Loucy (cell line): ENCODE measurements around the gene TARBP2.

ENCODE experiments used
- H2AFZ ChIP-seq: fragments of 200-600 bp; sonication (generic); 2 replicates; pipeline ENCODE4 v1.6.0; 2016; ENCODE audit warnings: antibody characterized with exemption, mild to moderate bottlenecking, low read length, moderate library complexity
- H3F3A ChIP-seq: fragments of 200-600 bp; 2 replicates; pipeline ENCODE4 v1.6.0; 2016; ENCODE audit warnings: antibody characterized with exemption, low read depth, mild to moderate bottlenecking
- H3K27me3 ChIP-seq: fragments of 200-600 bp; sonication (generic); 2 replicates; pipeline ENCODE4 v1.6.1; 2014; ENCODE audit warnings: low read length, mild to moderate bottlenecking; ENCODE audit not compliant: insufficient read depth, poor library complexity, severe bottlenecking
- H3K36me3 ChIP-seq: fragments of 200-600 bp; sonication (generic); 2 replicates; pipeline ENCODE4 v1.6.1; 2016; ENCODE audit warnings: low read length; ENCODE audit not compliant: insufficient read depth
- H3K4me1 ChIP-seq: fragments of 200-600 bp; sonication (generic); 2 replicates; pipeline ENCODE4 v1.5.1; 2014; ENCODE audit warnings: low read length, mild to moderate bottlenecking; ENCODE audit not compliant: insufficient read depth, poor library complexity, severe bottlenecking
- H3K4me2 ChIP-seq: fragments of 200-600 bp; sonication (generic); 2 replicates; pipeline ENCODE4 v1.6.0; 2014; ENCODE audit warnings: antibody characterized with exemption, low read length, low read depth, mild to moderate bottlenecking; ENCODE audit not compliant: poor library complexity, severe bottlenecking
- H3K4me3 ChIP-seq: fragments of 200-600 bp; sonication (generic); 2 replicates; pipeline ENCODE4 v1.5.1; 2014; ENCODE audit warnings: low read length, mild to moderate bottlenecking, mixed read lengths; ENCODE audit not compliant: poor library complexity, severe bottlenecking
- H3K79me2 ChIP-seq: fragments of 200-600 bp; sonication (generic); 2 replicates; pipeline ENCODE4 v1.6.1; 2014; ENCODE audit warnings: low read length; ENCODE audit not compliant: insufficient read depth
- H3K9ac ChIP-seq: fragments of 200-600 bp; sonication (generic); 2 replicates; pipeline ENCODE4 v1.6.0; 2014; ENCODE audit warnings: mild to moderate bottlenecking, low read depth, low read length, moderate library complexity; ENCODE audit not compliant: poor library complexity, severe bottlenecking
- H3K9me2 ChIP-seq: fragments of 200-600 bp; sonication (generic); replicated peaks from 2 replicates; pipeline ENCODE4 v1.6.1; 2016; ENCODE audit warnings: low read depth, low read length, mixed read lengths
- H3K9me3 ChIP-seq: fragments of 200-600 bp; sonication (generic); 2 replicates; pipeline ENCODE4 v1.6.1; 2014; ENCODE audit warnings: mild to moderate bottlenecking, antibody characterized with exemption, low read length, low read depth; ENCODE audit not compliant: insufficient read depth
- H4K20me1 ChIP-seq: fragments of 200-600 bp; sonication (generic); 2 replicates; pipeline ENCODE4 v1.6.0; 2014; ENCODE audit warnings: antibody characterized with exemption, low read length, mild to moderate bottlenecking; ENCODE audit not compliant: insufficient read depth, poor library complexity, severe bottlenecking
- EZH2phosphoT487 ChIP-seq: fragments of 200-600 bp; IDR thresholded peaks from 2 replicates; pipeline ENCODE4 v1.6.1; 2018; ENCODE audit warnings: antibody characterized with exemption, mild to moderate bottlenecking, moderate library complexity, borderline replicate concordance
- TF ChIP-seq, protein P1 (sequence below): fragments of 200-600 bp; sonication (generic); conservative IDR thresholded peaks from 2 replicates; pipeline ENCODE4 v1.5.1; 2014; ENCODE audit warnings: mild to moderate bottlenecking, antibody characterized with exemption, low read length

TARBP2 gene

DNA sequence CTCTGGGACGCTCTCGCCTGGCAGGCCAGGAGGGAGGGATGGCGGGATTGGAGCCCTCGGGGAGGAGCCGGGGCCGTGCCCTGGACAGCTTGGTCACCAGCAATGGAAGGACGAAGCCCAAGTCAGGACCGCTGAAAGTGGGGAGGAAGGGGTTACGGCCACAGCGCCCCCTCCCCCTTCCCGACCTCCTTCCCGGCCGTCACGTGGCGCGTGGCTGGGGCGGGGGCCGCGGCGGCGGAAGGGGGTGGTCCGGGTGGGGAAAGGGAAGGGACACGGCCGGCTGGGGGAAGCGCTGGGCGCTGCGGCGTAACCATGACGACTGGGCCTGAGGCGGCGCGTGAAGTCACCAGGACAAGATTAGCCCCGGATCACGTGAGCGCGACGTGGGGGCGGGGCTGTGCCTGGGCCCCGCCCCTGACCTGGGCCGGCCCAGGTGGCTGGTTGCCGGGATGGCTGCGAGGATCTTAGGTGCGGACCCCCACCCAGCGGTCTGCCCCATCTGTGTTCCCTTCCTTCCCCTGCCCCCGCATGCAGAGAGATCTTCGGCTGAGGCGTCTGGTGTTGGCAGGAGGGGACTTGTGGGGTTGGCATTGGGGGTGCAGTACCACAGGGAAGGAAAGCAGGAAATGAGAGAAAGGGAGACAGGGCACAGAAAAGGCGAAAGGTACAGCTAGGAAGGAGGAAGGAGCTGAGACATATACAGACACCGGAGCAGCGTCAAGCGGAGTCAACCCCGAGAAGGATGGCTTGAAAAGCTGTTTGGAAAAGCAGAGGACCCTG lies 8.1 kb upstream of the TARBP2 start:
- peak overlapping the region; percentile 64 for H3K9ac ChIP-seq
- no peaks in the 10 kb centered on the region for H3K27me3 ChIP-seq
- no peaks in the 10 kb centered on the region for H3F3A ChIP-seq
- H3K4me3 ChIP-seq: peak overlapping the region; percentile 75
- H2AFZ ChIP-seq: peak overlapping the region; percentile 68
- H3K4me1 ChIP-seq: peaks cover 24% of the 10 kb centered on the region
- TF ChIP-seq, protein P1, sequence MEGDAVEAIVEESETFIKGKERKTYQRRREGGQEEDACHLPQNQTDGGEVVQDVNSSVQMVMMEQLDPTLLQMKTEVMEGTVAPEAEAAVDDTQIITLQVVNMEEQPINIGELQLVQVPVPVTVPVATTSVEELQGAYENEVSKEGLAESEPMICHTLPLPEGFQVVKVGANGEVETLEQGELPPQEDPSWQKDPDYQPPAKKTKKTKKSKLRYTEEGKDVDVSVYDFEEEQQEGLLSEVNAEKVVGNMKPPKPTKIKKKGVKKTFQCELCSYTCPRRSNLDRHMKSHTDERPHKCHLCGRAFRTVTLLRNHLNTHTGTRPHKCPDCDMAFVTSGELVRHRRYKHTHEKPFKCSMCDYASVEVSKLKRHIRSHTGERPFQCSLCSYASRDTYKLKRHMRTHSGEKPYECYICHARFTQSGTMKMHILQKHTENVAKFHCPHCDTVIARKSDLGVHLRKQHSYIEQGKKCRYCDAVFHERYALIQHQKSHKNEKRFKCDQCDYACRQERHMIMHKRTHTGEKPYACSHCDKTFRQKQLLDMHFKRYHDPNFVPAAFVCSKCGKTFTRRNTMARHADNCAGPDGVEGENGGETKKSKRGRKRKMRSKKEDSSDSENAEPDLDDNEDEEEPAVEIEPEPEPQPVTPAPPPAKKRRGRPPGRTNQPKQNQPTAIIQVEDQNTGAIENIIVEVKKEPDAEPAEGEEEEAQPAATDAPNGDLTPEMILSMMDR: no peak
- TF ChIP-seq EZH2phosphoT487: no peak
- H3K4me2 ChIP-seq: peak overlapping the region; percentile 90
- no peaks in the 10 kb centered on the region for H3K9me3 ChIP-seq
- H3K79me2 ChIP-seq: no peaks in the 10 kb centered on the region; the same call in 1 of the 2 replicates
- H4K20me1 ChIP-seq: no peaks in the 10 kb centered on the region
- peaks cover 2% of the 10 kb centered on the region; the same call in 1 of the 2 replicates for H3K36me3 ChIP-seq
- no peaks in the 10 kb centered on the region for H3K9me2 ChIP-seq

DNA sequence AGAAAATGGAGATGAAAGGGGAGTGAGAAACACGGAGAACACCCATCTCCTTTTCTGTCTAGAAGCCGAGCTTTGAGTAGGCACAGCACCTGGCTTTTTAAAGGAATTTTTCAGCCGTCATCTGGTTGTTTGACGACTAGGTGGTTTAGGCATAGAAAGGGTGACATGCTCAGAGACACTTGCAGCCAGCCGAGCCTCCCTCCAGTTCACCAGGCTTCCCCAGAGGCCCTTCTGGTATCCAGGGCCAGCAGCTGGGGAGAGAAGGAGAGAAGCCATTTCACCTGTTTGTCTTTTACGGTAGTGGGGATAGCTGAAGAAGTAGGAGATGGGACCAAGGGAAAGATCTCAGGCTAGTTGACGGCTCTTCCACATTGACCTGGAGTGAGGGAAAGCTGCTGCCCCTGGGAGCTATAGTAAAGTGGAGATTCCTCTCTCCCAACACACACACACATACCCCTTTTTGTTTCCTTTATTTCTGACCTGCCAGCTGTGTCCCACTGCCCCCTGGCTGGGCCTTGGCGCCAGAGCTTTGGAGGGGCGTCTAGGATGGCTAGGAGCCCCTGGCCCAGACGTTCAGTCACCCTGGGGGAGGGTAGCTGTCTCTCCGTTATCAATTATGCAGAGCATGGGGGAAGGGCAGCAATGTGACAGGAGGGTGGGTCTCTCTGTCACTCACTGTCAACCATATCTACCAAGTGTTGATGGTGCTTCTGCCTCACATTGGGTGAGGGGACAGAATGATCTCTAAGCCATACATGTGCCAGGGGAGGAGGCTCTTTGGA lies 7.3 kb upstream of the TARBP2 start:
- Histone ChIP-seq H3K4me3 (peak overlapping the region; percentile 75), H3K4me2 (peak overlapping the region; percentile 90), H3K36me3 (no peaks in the 10 kb centered on the region), H3K9me3 (no peaks in the 10 kb centered on the region), H3K9ac (peak overlapping the region; percentile 64), H4K20me1 (no peaks in the 10 kb centered on the region), H3K27me3 (no peaks in the 10 kb centered on the region), H3K9me2 (no peaks in the 10 kb centered on the region), H3K79me2 (peaks cover 7% of the 10 kb centered on the region; the same call in 1 of the 2 replicates), H3K4me1 (peaks cover 31% of the 10 kb centered on the region), H2AFZ (peak overlapping the region; percentile 68), H3F3A (no peaks in the 10 kb centered on the region)
- TF ChIP-seq EZH2phosphoT487: no peak
- TF ChIP-seq, protein P1: no peak

DNA sequence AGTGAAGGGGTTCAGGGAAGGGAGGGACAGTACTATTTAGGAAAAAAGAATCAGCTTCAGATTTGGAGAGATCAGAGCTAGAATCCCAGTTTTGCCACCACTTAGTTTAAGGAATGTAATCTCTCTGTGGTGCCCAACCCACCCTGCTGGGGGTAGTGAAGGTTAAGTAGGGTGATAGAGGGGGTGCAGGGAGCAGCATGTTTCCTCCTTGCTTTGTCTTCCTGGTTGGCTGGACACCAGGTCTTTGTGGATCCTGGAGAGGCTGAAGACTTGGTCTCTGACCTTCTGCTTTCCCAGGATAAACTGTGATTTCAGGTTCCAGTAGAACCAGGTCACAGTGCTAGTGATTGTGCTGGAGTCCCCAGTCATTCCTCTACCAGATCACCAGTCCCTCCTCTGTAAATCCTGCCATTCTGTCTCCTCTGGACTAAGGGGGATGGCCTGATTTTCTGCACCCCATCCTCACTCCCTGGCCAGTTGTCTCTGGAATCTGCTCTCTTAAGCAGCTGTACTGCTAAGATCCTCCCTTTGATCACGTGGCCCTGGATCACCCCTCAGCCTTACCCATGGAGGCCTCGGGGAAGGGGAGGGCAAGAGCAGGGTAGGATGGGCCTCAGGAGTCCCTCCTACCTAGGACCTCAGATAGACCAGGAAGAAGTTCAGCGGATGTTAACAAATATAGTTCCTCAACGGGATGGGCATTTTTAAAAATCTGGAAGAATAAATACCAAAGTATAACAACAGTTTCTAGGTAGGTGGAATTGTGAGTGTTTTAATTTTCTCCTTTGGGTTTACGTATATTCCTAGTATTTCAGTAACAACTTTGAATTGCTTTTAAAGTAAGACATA lies 5.0 kb upstream of the TARBP2 start:
- H3K27me3 ChIP-seq: no peaks in the 10 kb centered on the region
- H2AFZ ChIP-seq: no peak overlapping the region
- H3K9me2 ChIP-seq: no peaks in the 10 kb centered on the region
- H3K9ac ChIP-seq: no peak overlapping the region
- H4K20me1 ChIP-seq: no peaks in the 10 kb centered on the region
- no peak overlapping the region for H3K4me2 ChIP-seq
- H3K79me2 ChIP-seq: peaks cover 11% of the 10 kb centered on the region; the same call in 1 of the 2 replicates
- TF ChIP-seq, protein P1: no peak
- no peak for TF ChIP-seq EZH2phosphoT487
- H3K4me3 ChIP-seq: no peak overlapping the region
- no peaks in the 10 kb centered on the region for H3F3A ChIP-seq
- H3K36me3 ChIP-seq: no peaks in the 10 kb centered on the region
- peaks cover 39% of the 10 kb centered on the region for H3K4me1 ChIP-seq
- no peaks in the 10 kb centered on the region for H3K9me3 ChIP-seq
